Adrenal gland (tissue), 12 donors: ENCODE measurements around the gene VSTM2B. TPM values are rescaled to one million over a fixed set of nuclear protein-coding genes. Genes with fewer than 3 reads are reported as not detected.

Experiments used
- DNase-seq, 7 donors: peaks; one replicate each; pipeline ENCODE4 v3.0.0-alpha.2; 2019 to 2020
- H3K27ac ChIP-seq, 5 donors: fragments of 200-600 bp; sonication (generic) in 4 of 5; 1 replicate in 3 of 5; 2 replicates in 2 of 5; pipeline versions ENCODE4 v1.5.1 to v1.8.0; 2016 to 2020; ENCODE audit warnings: mild to moderate bottlenecking in 1 of 5
- H3K27me3 ChIP-seq: fragments of 200-600 bp; 2 replicates; pipeline ENCODE4 v1.8.0; 2021
- H3K36me3 ChIP-seq, 2 donors: fragments of 200-600 bp; replicated peaks in 1 of 2; 1 replicate in 1 of 2; 2 replicates in 1 of 2; pipeline versions ENCODE4 v1.5.1 to v1.8.0; 2018 to 2022
- H3K4me1 ChIP-seq, 2 donors: fragments of 200-600 bp; replicated peaks in 1 of 2; 1 replicate in 1 of 2; 2 replicates in 1 of 2; pipeline versions ENCODE4 v1.5.1 to v1.8.0; 2018 to 2021
- H3K4me3 ChIP-seq, 4 donors: fragments of 200-600 bp; sonication (generic) in 3 of 4; one replicate each; pipeline ENCODE4 v1.5.1; 2016 to 2018
- H3K9me3 ChIP-seq, 3 donors: fragments of 200-600 bp; sonication (generic) in 1 of 3; replicated peaks in 1 of 3; 1 replicate in 2 of 3; 2 replicates in 1 of 3; pipeline versions ENCODE4 v1.5.1 to v1.8.0; 2016 to 2021
- POLR2A ChIP-seq, 2 donors: fragments of 450-650 bp; IDR thresholded peaks; one replicate each; pipeline ENCODE4 v1.6.1; 2017; ENCODE audit warnings: antibody characterized with exemption in 2 of 2, mild to moderate bottlenecking in 2 of 2, moderate library complexity in 1 of 2
- WGBS, 4 donors: extraction: QIAGEN DNeasy Blood & Tissue Kit in 2 of 4; methylation state at CpG; one replicate each; pipeline versions ENCODE4 v1.1.5 to v1.1.7; 2013 to 2017; 5-methylcytosine and 5-hydroxymethylcytosine counted together
- intact Hi-C, 2 donors: fragments of 100-400 bp; cut with DNase I; formaldehyde crosslinking; loops; one replicate each; pipeline versions ENCODE4 v1.14.1 to v1.15.0; 2022 to 2023
- polyA plus RNA-seq, 3 donors: library from polyadenylated mRNA; stranded (reverse); fragments of 200-250 nt in 2 of 3; fragments of 350-450 nt in 1 of 3; fragmentation: Illumina TruSeq in 1 of 3; extraction: RNeasy Lipid Tissue Mini Kit (QIAGEN cat#74804) in 1 of 3; gene quantifications; one replicate each; pipeline ENCODE4 v1.2.3, GENCODE V29; 2013 to 2014
- total RNA-seq, 9 donors: library from RNA; depleted of rRNA in 4 of 9; stranded (reverse); fragments of >200 nt in 4 of 9; fragments of 120-200 nt in 1 of 9; fragmentation: NEBNext Ultra II Directional in 1 of 9; extraction: Animal tissue kit (Norgen Biotek cat#: 25700) in 1 of 9; gene quantifications; one replicate each; pipeline versions ENCODE4 v1.1.0 to v1.2.4, GENCODE V29; 2013 to 2023
- TF ChIP-seq, protein P1 (sequence below), 6 experiments: fragments of 450-650 bp in 4 of 6; fragments of 200-600 bp in 2 of 6; sonication (generic) in 1 of 6; IDR thresholded peaks; 1 replicate in 5 of 6; 2 replicates in 1 of 6; pipeline versions ENCODE4 v1.5.1 to v1.8.0; 2016 to 2021; ENCODE audit warnings: antibody characterized with exemption in 6 of 6, mild to moderate bottlenecking in 2 of 6, moderate library complexity in 1 of 6
- donor health status: healthy with polysubstance abuse.
- donor health status: Bipolar disorder and iron deficiency.
- donor health status: DM: yes; HTN: yes; CAD: no.
- donor health status: DM: no; HTN: no; CAD: no.
- donor health status: DM: no; HTN: no; CAD: no.
- donor health status: DM: yes; HTN: yes; CAD: no.

VSTM2B gene
- total and polyA plus RNA-seq, 12 donors: 0.09 to 1.3 (median 0.64) TPM; not detected in 8

GRCh38 chr19:29587518-29587986, 61.8 kb downstream of the VSTM2B start:
- H3K4me1 ChIP-seq: no peaks in the 10 kb centered on the region
- intact Hi-C loops: no loop called here
- H3K36me3 ChIP-seq: no peaks in the 10 kb centered on the region
- no peaks in the 10 kb centered on the region for H3K9me3 ChIP-seq
- WGBS, 4 donors: 44 to 68% (median 51%) methylated on average over 2 of the region's 2 CpGs
- H3K27me3 ChIP-seq: peaks cover 21% of the 10 kb centered on the region
- H3K27ac ChIP-seq: no peak overlapping the region
- no peak overlapping the region for H3K4me3 ChIP-seq
- no peak for DNase-seq
- no peak for TF ChIP-seq POLR2A (IDR thresholded peaks at IDR 0.05)
- TF ChIP-seq, protein P1, sequence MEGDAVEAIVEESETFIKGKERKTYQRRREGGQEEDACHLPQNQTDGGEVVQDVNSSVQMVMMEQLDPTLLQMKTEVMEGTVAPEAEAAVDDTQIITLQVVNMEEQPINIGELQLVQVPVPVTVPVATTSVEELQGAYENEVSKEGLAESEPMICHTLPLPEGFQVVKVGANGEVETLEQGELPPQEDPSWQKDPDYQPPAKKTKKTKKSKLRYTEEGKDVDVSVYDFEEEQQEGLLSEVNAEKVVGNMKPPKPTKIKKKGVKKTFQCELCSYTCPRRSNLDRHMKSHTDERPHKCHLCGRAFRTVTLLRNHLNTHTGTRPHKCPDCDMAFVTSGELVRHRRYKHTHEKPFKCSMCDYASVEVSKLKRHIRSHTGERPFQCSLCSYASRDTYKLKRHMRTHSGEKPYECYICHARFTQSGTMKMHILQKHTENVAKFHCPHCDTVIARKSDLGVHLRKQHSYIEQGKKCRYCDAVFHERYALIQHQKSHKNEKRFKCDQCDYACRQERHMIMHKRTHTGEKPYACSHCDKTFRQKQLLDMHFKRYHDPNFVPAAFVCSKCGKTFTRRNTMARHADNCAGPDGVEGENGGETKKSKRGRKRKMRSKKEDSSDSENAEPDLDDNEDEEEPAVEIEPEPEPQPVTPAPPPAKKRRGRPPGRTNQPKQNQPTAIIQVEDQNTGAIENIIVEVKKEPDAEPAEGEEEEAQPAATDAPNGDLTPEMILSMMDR (IDR thresholded peaks at IDR 0.05): no peak

GRCh38 chr19:29588095-29588494, 62.3 kb downstream of the VSTM2B start:
- WGBS, 4 donors: 68 to 84% (median 80%) methylated on average over 2 of the region's 2 CpGs
- no peak overlapping the region for H3K4me3 ChIP-seq
- intact Hi-C loops: no loop called here
- H3K9me3 ChIP-seq: no peaks in the 10 kb centered on the region
- TF ChIP-seq, protein P1 (IDR thresholded peaks at IDR 0.05): no peak
- no peak for TF ChIP-seq POLR2A (IDR thresholded peaks at IDR 0.05)
- H3K27me3 ChIP-seq: peaks cover 24% of the 10 kb centered on the region
- H3K27ac ChIP-seq: no peak overlapping the region
- no peaks in the 10 kb centered on the region for H3K4me1 ChIP-seq
- no peak for DNase-seq
- no peaks in the 10 kb centered on the region for H3K36me3 ChIP-seq

DNA sequence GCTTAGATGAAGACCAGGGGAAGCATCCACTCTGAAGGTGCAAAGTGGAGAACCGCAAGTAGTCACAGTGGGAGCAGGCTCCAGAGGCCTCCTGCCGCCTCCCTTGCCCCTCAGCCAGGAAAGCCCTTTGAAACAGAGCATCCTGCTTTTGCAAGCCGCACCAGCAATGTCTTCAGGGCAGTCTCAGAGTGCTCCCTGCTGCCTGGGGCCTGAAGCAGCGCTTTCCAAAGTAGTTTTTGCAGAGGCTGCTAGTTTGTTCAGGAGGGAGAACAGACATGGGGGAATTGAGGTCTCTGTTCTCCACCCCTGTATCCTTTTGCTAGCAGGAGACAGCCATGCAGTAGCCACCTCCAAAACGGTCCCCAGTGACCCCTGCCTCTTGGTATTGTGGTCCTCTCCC, 64.5 kb downstream of the VSTM2B start:
- TF ChIP-seq POLR2A (IDR thresholded peaks at IDR 0.05): no peak
- TF ChIP-seq, protein P1 (IDR thresholded peaks at IDR 0.05): no peak
- WGBS, 4 donors: 38 to 69% (median 44%) methylated on average over 3 to 5 of the region's 5 CpGs
- Histone ChIP-seq H3K4me3 (no peak overlapping the region), H3K27me3 (peaks cover 24% of the 10 kb centered on the region), H3K27ac (no peak overlapping the region), H3K36me3 (no peaks in the 10 kb centered on the region), H3K9me3 (no peaks in the 10 kb centered on the region), H3K4me1 (no peaks in the 10 kb centered on the region)
- intact Hi-C loops: no loop called here
- no peak for DNase-seq

DNA sequence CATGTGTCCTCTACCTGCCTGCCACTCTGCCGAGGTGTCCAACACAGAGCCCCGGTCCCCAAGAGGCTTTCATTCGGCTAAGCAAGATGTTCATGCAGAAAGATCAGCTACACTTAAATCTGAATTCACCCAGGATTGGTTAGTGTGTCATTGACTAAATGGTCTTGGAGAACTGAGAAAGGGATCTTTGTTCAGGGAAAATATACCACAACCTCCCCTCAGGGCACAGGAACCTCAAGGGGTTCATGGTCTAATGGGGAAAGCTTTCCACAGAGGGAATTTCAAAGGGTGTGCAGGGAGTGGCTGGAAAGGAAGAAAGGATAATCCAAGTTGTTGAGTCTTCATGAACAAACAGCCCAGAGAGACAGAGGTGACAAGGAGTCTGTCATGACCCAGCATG, 65.9 kb downstream of the VSTM2B start:
- Histone ChIP-seq H3K36me3 (no peaks in the 10 kb centered on the region), H3K27ac (no peak overlapping the region), H3K27me3 (peaks cover 33% of the 10 kb centered on the region), H3K9me3 (no peaks in the 10 kb centered on the region), H3K4me3 (no peak overlapping the region), H3K4me1 (no peaks in the 10 kb centered on the region)
- TF ChIP-seq POLR2A (IDR thresholded peaks at IDR 0.05): no peak
- TF ChIP-seq, protein P1 (IDR thresholded peaks at IDR 0.05): no peak
- intact Hi-C loops: no loop called here
- 80 to 84% (median 82%) methylated on average over 2 to 3 of the region's 3 CpGs for whole genome bisulfite sequencing, 4 donors
- no peak for DNase-seq
